ENCODE results near the gene AJM1.
"Not testable (repeated sequence)": the region's sequence is repeated elsewhere in the genome, so short reads cannot be mapped to it uniquely, and the experiment has no call there.

- TF ChIP-seq CTCF (IDR thresholded peaks at IDR 0.05; ENCODE audit: low read depth, low read length, poor library complexity, severe bottlenecking); EZH2phosphoT487 (IDR thresholded peaks at IDR 0.05; ENCODE audit: borderline replicate concordance, low read length): not testable (repeated sequence)
These were observed 465 bp upstream of the AJM1 start for GRCh38 chr9:136841646-136842379.
